ENCODE measurements around the gene BSN. TPM values are rescaled to one million over a fixed set of nuclear protein-coding genes. Genes with fewer than 3 reads are reported as not detected.

BSN gene
- total and polyA plus RNA-seq, 2 donors (not counting 3 experiments of a cell fraction or from before 2014, with no cell fraction given): 0.04 to 0.27 TPM

DNA sequence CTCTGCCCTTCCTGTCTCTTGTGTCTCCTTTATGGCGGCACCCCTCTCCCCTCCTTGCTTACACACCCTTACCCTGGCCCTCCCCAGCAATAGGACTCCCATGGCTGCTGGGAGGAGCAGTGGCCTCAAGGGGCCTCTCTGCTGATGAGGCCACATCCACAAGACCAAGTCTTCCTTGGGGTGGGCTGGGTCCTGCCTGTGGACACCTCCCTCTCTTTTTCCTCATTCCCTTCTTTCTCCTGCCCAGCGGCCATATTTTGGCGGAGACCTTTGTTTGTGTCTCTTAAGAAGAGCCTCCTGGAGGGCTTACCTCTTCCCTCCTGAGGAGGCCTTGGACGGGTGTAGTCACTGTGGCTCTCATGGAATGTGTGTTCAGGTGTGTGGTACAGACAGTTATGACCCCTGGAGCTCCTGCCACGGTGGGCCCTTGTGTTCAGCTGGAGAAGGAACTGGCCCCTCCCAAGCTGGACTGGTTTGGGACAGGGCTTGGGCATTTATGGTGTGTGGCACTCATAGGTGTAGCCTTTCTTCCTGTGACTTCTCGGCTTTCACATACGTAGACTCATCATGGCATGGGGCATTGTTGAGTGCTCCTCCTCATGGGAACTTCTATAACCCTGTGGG is 63.2 kb downstream of the BSN start:
- Histone ChIP-seq H3K27me3 (ENCODE audit: control insufficient read depth in 2 of 2, insufficient read depth in 2 of 2, low read length in 2 of 2) (peaks cover 4 to 10% of the 10 kb centered on the region in 2 experiments), H2AFZ (ENCODE audit: low read depth, low read length) (no peak overlapping the region), H3K9me3 (replicated peaks; ENCODE audit: control insufficient read depth, insufficient read depth, low read length) (no peaks in the 10 kb centered on the region), H3K9ac (replicated peaks; ENCODE audit: extremely low read depth, insufficient read depth, low read length) (no peak overlapping the region), H3K4me3 (replicated peaks in 1 of 3; ENCODE audit: insufficient read depth in 1 of 3, low read depth in 1 of 3, low read length in 3 of 3) (no peak overlapping the region), H4K20me1 (replicated peaks; ENCODE audit: control insufficient read depth, extremely low read depth, insufficient read depth, low read length) (no peaks in the 10 kb centered on the region), H3K4me2 (ENCODE audit: insufficient read depth, low read length) (no peak overlapping the region), H3K36me3 (ENCODE audit: control insufficient read depth in 2 of 2, extremely low read depth in 1 of 2, insufficient read depth in 2 of 2, low read length in 2 of 2) (no peaks in the 10 kb centered on the region), H3K27ac (ENCODE audit: insufficient read depth, low read depth, low read length) (no peak overlapping the region), H3K9me1 (replicated peaks; ENCODE audit: control insufficient read depth, extremely low read depth, insufficient read depth, low read length) (no peaks in the 10 kb centered on the region), H3K79me2 (ENCODE audit: control insufficient read depth, insufficient read depth, low read length) (no peaks in the 10 kb centered on the region), H3K4me1 (ENCODE audit: control insufficient read depth, extremely low read depth, insufficient read depth, low read length) (no peaks in the 10 kb centered on the region)
- intact Hi-C loops (cut with micrococcal nuclease) (no loop called here), dilution Hi-C loops (cut with MboI; ENCODE audit: extremely low pct_ligation_motif_present, low sequenced_read_pairs) (no loop called here)
- ChIA-PET POLR2A (no interaction called here), CTCF (no interaction called here)
- BruUV-seq (replicated peaks): no TSS peak
- DNase-seq (ENCODE audit: low read depth, low spot score): no peak
- FAIRE-seq: no peak
- TF ChIP-seq FOS (IDR thresholded peaks at IDR 0.05; ENCODE audit: borderline replicate concordance, insufficient read depth, low read length) (no peak), EZH2 (IDR thresholded peaks at IDR 0.05; ENCODE audit: borderline replicate concordance, low read depth, low read length, severe bottlenecking) (no peak), POLR2A (IDR thresholded peaks at IDR 0.05; ENCODE audit: low read depth, low read length) (no peak), GATA2 (IDR thresholded peaks at IDR 0.05; ENCODE audit: insufficient read depth, insufficient read length, low read depth, low read length) (no peak)
- TF ChIP-seq, protein P1, sequence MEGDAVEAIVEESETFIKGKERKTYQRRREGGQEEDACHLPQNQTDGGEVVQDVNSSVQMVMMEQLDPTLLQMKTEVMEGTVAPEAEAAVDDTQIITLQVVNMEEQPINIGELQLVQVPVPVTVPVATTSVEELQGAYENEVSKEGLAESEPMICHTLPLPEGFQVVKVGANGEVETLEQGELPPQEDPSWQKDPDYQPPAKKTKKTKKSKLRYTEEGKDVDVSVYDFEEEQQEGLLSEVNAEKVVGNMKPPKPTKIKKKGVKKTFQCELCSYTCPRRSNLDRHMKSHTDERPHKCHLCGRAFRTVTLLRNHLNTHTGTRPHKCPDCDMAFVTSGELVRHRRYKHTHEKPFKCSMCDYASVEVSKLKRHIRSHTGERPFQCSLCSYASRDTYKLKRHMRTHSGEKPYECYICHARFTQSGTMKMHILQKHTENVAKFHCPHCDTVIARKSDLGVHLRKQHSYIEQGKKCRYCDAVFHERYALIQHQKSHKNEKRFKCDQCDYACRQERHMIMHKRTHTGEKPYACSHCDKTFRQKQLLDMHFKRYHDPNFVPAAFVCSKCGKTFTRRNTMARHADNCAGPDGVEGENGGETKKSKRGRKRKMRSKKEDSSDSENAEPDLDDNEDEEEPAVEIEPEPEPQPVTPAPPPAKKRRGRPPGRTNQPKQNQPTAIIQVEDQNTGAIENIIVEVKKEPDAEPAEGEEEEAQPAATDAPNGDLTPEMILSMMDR (IDR thresholded peaks at IDR 0.05; ENCODE audit: extremely low read depth in 1 of 2, insufficient read depth in 1 of 2, low read depth in 1 of 2, low read length in 2 of 2): no peak
- TF ChIP-seq, protein P2, sequence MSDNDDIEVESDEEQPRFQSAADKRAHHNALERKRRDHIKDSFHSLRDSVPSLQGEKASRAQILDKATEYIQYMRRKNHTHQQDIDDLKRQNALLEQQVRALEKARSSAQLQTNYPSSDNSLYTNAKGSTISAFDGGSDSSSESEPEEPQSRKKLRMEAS (IDR thresholded peaks at IDR 0.05; ENCODE audit: insufficient read depth, insufficient read length): no peak

Data from endothelial cell of umbilical vein (primary cell).